ENCODE data around the gene RAB11A.

The RAB11A gene

GRCh38 chr15:65918945-65919344, 49.7 kb downstream of the RAB11A start:
- no peak for DNase-seq

- DNase-seq, result no peak
These were observed 50.1 kb downstream of the RAB11A start for GRCh38 chr15:65919353-65919752.

GRCh38 chr15:65920121-65920520, 50.8 kb downstream of the RAB11A start:
- no peak for DNase-seq

GRCh38 chr15:65920825-65921309, 51.6 kb downstream of the RAB11A start:
- peak; percentile 24 for DNase-seq

GRCh38 chr15:65921780-65922179, 52.5 kb downstream of the RAB11A start:
- no peak for DNase-seq

GRCh38 chr15:65922621-65923020, 53.3 kb downstream of the RAB11A start:
- DNase-seq, result no peak

- no peak for DNase-seq
These were observed 54.0 kb downstream of the RAB11A start for GRCh38 chr15:65923264-65923663.

- no peak for DNase-seq
These were observed 54.7 kb downstream of the RAB11A start for GRCh38 chr15:65924004-65924403.

GRCh38 chr15:65925338-65925737, 56.0 kb downstream of the RAB11A start:
- no peak for DNase-seq

GRCh38 chr15:65926459-65926858, 57.2 kb downstream of the RAB11A start:
- DNase-seq, result no peak

GRCh38 chr15:65926899-65927298, 57.6 kb downstream of the RAB11A start:
- no peak for DNase-seq

- DNase-seq, result no peak
These were observed 58.3 kb downstream of the RAB11A start for GRCh38 chr15:65927545-65927944.

GRCh38 chr15:65929573-65929972, 60.3 kb downstream of the RAB11A start:
- no peak for DNase-seq

- DNase-seq, result no peak
These were observed 60.8 kb downstream of the RAB11A start for GRCh38 chr15:65930134-65930533.

GRCh38 chr15:65931221-65931620, 61.9 kb downstream of the RAB11A start:
- no peak for DNase-seq

- DNase-seq, result no peak
These were observed 66.1 kb downstream of the RAB11A start for GRCh38 chr15:65935391-65935790.

- no peak for DNase-seq
These were observed 67.0 kb downstream of the RAB11A start for GRCh38 chr15:65936282-65936681.

GRCh38 chr15:65937054-65937453, 67.8 kb downstream of the RAB11A start:
- no peak for DNase-seq

- peak; percentile 26 for DNase-seq
These were observed 68.2 kb downstream of the RAB11A start for GRCh38 chr15:65937476-65937875.

GRCh38 chr15:65938604-65939003, 69.3 kb downstream of the RAB11A start:
- no peak for DNase-seq

GRCh38 chr15:65939901-65940617, 70.8 kb downstream of the RAB11A start:
- peak; percentile 92 for DNase-seq

- DNase-seq, result peak; percentile 35
These were observed 71.3 kb downstream of the RAB11A start for GRCh38 chr15:65940618-65940909.

All from fibroblast of skin of right biceps (primary cell).